Measurements from ENCODE around the gene YBX2.
A peak's percentile ranks its signal among the peaks of the same experiment; 100 is the strongest.

GRCh38 chr17:7281074-7281952 lies 13.1 kb downstream of the YBX2 start, which contains the start of gene SLC2A4:
- TF ChIP-seq POLR2A (IDR thresholded peaks at IDR 0.05) (peak; percentile 68 to 85), CTCF (IDR thresholded peaks at IDR 0.05) (peak in 1 of 4 experiments; percentile 13), EP300 (IDR thresholded peaks at IDR 0.05) (peak in 3 of 4 donors; percentile 18 to 62 (median 40))
